Transverse colon (tissue), 4 donors: ENCODE measurements around the gene TUT1. TPM values are rescaled to one million over a fixed set of nuclear protein-coding genes. Genes with fewer than 3 reads are reported as not detected.
"Not testable (repeated sequence)": the region's sequence is repeated elsewhere in the genome, so short reads cannot be mapped to it uniquely, and the experiment has no call there.

Experiments
- DNase-seq: peaks from one replicate; pipeline ENCODE4 v3.0.0-alpha.2; 2019
- H3K27ac ChIP-seq, 4 donors: fragments of 200-600 bp; sonication (generic); 2 replicates each; pipeline ENCODE4 v1.5.1; 2016 to 2018; ENCODE audit warnings: inconsistent platforms in 4 of 4
- H3K27me3 ChIP-seq: fragments of 200-600 bp; sonication (generic); 2 replicates; pipeline ENCODE4 v1.5.1; 2017; ENCODE audit warnings: inconsistent platforms
- H3K36me3 ChIP-seq, 4 donors: fragments of 200-600 bp; sonication (generic); 2 replicates each; pipeline ENCODE4 v1.5.1; 2017 to 2019; ENCODE audit warnings: inconsistent platforms in 4 of 4
- H3K4me1 ChIP-seq, 4 donors: fragments of 200-600 bp; sonication (generic); 2 replicates each; pipeline ENCODE4 v1.5.1; 2017 to 2020; ENCODE audit warnings: inconsistent platforms in 4 of 4
- H3K4me3 ChIP-seq, 4 donors: fragments of 200-600 bp; sonication (generic); 1 replicate in 1 of 4; 2 replicates in 3 of 4; pipeline versions ENCODE4 v1.5.1 to v1.6.1; 2017 to 2019; ENCODE audit warnings: inconsistent platforms in 4 of 4
- H3K9me3 ChIP-seq, 2 donors: fragments of 200-600 bp; sonication (generic); 2 replicates each; pipeline ENCODE4 v1.5.1; 2017 to 2019; ENCODE audit warnings: inconsistent platforms in 2 of 2
- CTCF ChIP-seq, 5 experiments: fragments of 200-600 bp in 3 of 5; fragments of 450-650 bp in 2 of 5; sonication (generic) in 3 of 5; IDR thresholded peaks; 1 replicate in 2 of 5; 2 replicates in 3 of 5; pipeline ENCODE4 v1.5.1; 2016 to 2017; ENCODE audit warnings: antibody characterized with exemption in 5 of 5, inconsistent platforms in 3 of 5, mild to moderate bottlenecking in 2 of 5, moderate library complexity in 1 of 5
- EP300 ChIP-seq: sonication (generic); formaldehyde crosslinking; IDR thresholded peaks from one replicate; pipeline ENCODE4 v1.6.1; 2017; ENCODE audit warnings: antibody characterized with exemption, low read depth
- POLR2A ChIP-seq: fragments of 450-650 bp; IDR thresholded peaks from one replicate; pipeline ENCODE4 v1.6.1; 2016; ENCODE audit warnings: antibody characterized with exemption, mild to moderate bottlenecking, moderate library complexity
- POLR2AphosphoS5 ChIP-seq, 3 donors: sonication (generic); formaldehyde crosslinking; IDR thresholded peaks; one replicate each; pipeline ENCODE4 v1.6.1; 2016; ENCODE audit warnings: antibody characterized with exemption in 3 of 3
- WGBS, 2 donors: methylation state at CpG; one replicate each; pipeline ENCODE4 v1.1.5; 2018; ENCODE audit warnings: low coverage in 1 of 2; 5-methylcytosine and 5-hydroxymethylcytosine counted together
- in situ Hi-C, 4 donors: fragments of 200-750 bp; cut with MboI; loops; one replicate each; pipeline versions ENCODE4 v1.15.0 to v1.15.1; 2017; ENCODE audit warnings: low sequenced_read_pairs in 3 of 4, low pct_ligation_motif_present in 1 of 4, low pct_unique_long_range_greater_than_20kb in 1 of 4
- intact Hi-C: fragments of 100-400 bp; cut with DNase I; formaldehyde crosslinking; loops from one replicate; pipeline ENCODE4 v1.15.1; 2023; ENCODE audit warnings: low total_unique reads
- total RNA-seq, 4 donors: library from RNA; depleted of rRNA; stranded (reverse); fragments of >200 nt; gene quantifications; one replicate each; pipeline ENCODE4 v1.1.0, GENCODE V29; 2016

TUT1 gene
- total RNA-seq, 4 donors from 2014 or later: 6.0 to 12.4 (median 9.8) TPM

- Histone ChIP-seq H3K4me1 (peaks cover 16 to 37% (median 25%) of the 10 kb centered on the region in 4 donors), H3K27me3 (no peaks in the 10 kb centered on the region), H3K9me3 (no peaks in the 10 kb centered on the region), H3K36me3 (peaks cover 0 to 49% (median 22%) of the 10 kb centered on the region in 4 donors), H3K4me3 (peak overlapping the region; percentile 44 to 76 (median 66)), H3K27ac (peak overlapping the region; percentile 93 to 98 (median 96))
- no peak for DNase-seq
- 0 to 13% methylated on average over 1 to 15 of the region's 17 CpGs for WGBS, 2 donors
- TF ChIP-seq CTCF (IDR thresholded peaks at IDR 0.05) (peak in 1 of 5 experiments; percentile 19), EP300 (no peak), POLR2A (no peak), POLR2AphosphoS5 (IDR thresholded peaks at IDR 0.05) (no peak)
- intact Hi-C loops: no loop called here
- in situ Hi-C loops: loop anchor here in 1 of 4 donors (10.0 to 25.0 kb wide), 2 partner anchors 103 to 270 kb away; no protein-coding TSS in a partner anchor
Observed at GRCh38 chr11:62592146-62592815, 958 bp upstream of the TUT1 start.

- WGBS, 2 donors: 44 to 69% methylated on average over 9 to 18 of the region's 18 CpGs
Observed at GRCh38 chr11:62588966-62589637, 2.2 kb downstream of the TUT1 start.

GRCh38 chr11:62585356-62585755 lies 6.0 kb downstream of the TUT1 start:
- H3K4me3 ChIP-seq, H3K27me3 ChIP-seq, H3K27ac ChIP-seq, H3K9me3 ChIP-seq, DNase-seq, intact Hi-C loops: not testable (repeated sequence)
- in situ Hi-C loops: loop anchor here in 1 of 4 donors (25.0 kb wide), 1 partner anchor 277 kb away; no protein-coding TSS in a partner anchor
- Histone ChIP-seq H3K4me1 (peaks cover 3 to 12% (median 6%) of the 10 kb centered on the region in 4 donors), H3K36me3 (peaks cover 0 to 31% (median 10%) of the 10 kb centered on the region in 4 donors)
- 86% methylated on average over 7 of the region's 7 CpGs; no CpG with 5 or more reads in 1 of the 2 donors for WGBS, 2 donors

More at GRCh38 chr11:62588966-62589637, 2.2 kb downstream of the TUT1 start:
- in situ Hi-C loops (loop anchor here in 1 of 4 donors (25.0 kb wide), 1 partner anchor 273 kb away; no protein-coding TSS in a partner anchor), intact Hi-C loops (no loop called here)
- DNase-seq: no peak
- TF ChIP-seq POLR2A (no peak), EP300 (no peak), POLR2AphosphoS5 (IDR thresholded peaks at IDR 0.05) (no peak), CTCF (IDR thresholded peaks at IDR 0.05) (peak in 1 of 5 experiments; percentile 8)
- no peaks in the 10 kb centered on the region for H3K27me3 ChIP-seq
- H3K4me1 ChIP-seq: peaks cover 16 to 37% (median 25%) of the 10 kb centered on the region in 4 donors
- no peaks in the 10 kb centered on the region for H3K9me3 ChIP-seq
- H3K4me3 ChIP-seq: no peak overlapping the region
- H3K36me3 ChIP-seq: peaks cover 0 to 25% (median 12%) of the 10 kb centered on the region in 4 donors
- no peak overlapping the region for H3K27ac ChIP-seq

GRCh38 chr11:62581735-62582134 lies 9.6 kb downstream of the TUT1 start:
- H3K27ac ChIP-seq, DNase-seq, H3K4me3 ChIP-seq, H3K27me3 ChIP-seq, intact Hi-C loops, H3K4me1 ChIP-seq, H3K9me3 ChIP-seq: not testable (repeated sequence)
- WGBS, 2 donors: 94 to 100% methylated on average over 3 to 4 of the region's 4 CpGs
- H3K36me3 ChIP-seq: peaks cover 0 to 28% (median 2%) of the 10 kb centered on the region in 4 donors
- in situ Hi-C loops: loop anchor here in 1 of 4 donors (25.0 kb wide), 1 partner anchor 281 kb away; no protein-coding TSS in a partner anchor
